NCI-H1092 treated with DMSO at 0.1 percent for 48 hours (cell line): ENCODE data around the gene TADA2B.

Experiments
- DNase-seq: peaks from one replicate; lab custom pipeline; 2025; lab: John Stamatoyannopoulos, UW

The TADA2B gene

GRCh38 chr4:7018281-7018680 is 24.9 kb upstream of the TADA2B start:
- no peak for DNase-seq

GRCh38 chr4:7019367-7019766 is 23.8 kb upstream of the TADA2B start:
- no peak for DNase-seq

GRCh38 chr4:7020290-7020689 is 22.9 kb upstream of the TADA2B start:
- DNase-seq = no peak

GRCh38 chr4:7020856-7021255 is 22.3 kb upstream of the TADA2B start:
- no peak for DNase-seq

- DNase-seq = no peak
Observed at GRCh38 chr4:7021355-7021754, 21.8 kb upstream of the TADA2B start.

- no peak for DNase-seq
Observed at GRCh38 chr4:7021930-7022664, 21.1 kb upstream of the TADA2B start.

- no peak for DNase-seq
Observed at GRCh38 chr4:7023486-7023885, 19.7 kb upstream of the TADA2B start.

GRCh38 chr4:7023901-7024300 is 19.3 kb upstream of the TADA2B start:
- no peak for DNase-seq

- DNase-seq = no peak
Observed at GRCh38 chr4:7024336-7024890, 18.8 kb upstream of the TADA2B start.

GRCh38 chr4:7025040-7025602 is 18.1 kb upstream of the TADA2B start:
- DNase-seq = no peak

- DNase-seq = no peak
Observed at GRCh38 chr4:7026107-7026506, 17.1 kb upstream of the TADA2B start.

GRCh38 chr4:7027284-7027683 is 15.9 kb upstream of the TADA2B start:
- DNase-seq = no peak

GRCh38 chr4:7027913-7028312 is 15.3 kb upstream of the TADA2B start:
- no peak for DNase-seq

GRCh38 chr4:7029212-7029611 is 14.0 kb upstream of the TADA2B start:
- DNase-seq = no peak

- DNase-seq = no peak
Observed at GRCh38 chr4:7029921-7030320, 13.3 kb upstream of the TADA2B start.

GRCh38 chr4:7030856-7031255 is 12.3 kb upstream of the TADA2B start:
- DNase-seq = no peak

GRCh38 chr4:7031558-7032449 is 11.4 kb upstream of the TADA2B start:
- no peak for DNase-seq

GRCh38 chr4:7032596-7032995 is 10.6 kb upstream of the TADA2B start:
- DNase-seq = no peak

- peak; percentile 34 for DNase-seq
Observed at GRCh38 chr4:7034262-7035081, 8.7 kb upstream of the TADA2B start.

GRCh38 chr4:7037425-7037824 is 5.7 kb upstream of the TADA2B start:
- no peak for DNase-seq

- DNase-seq = no peak
Observed at GRCh38 chr4:7040765-7041164, 2.4 kb upstream of the TADA2B start.

GRCh38 chr4:7041246-7041645 is 1.9 kb upstream of the TADA2B start:
- no peak for DNase-seq
